IPS DF 19.7 (cell line): Measurements from ENCODE around the gene HHIPL1.
A peak's percentile ranks its signal among the peaks of the same experiment; 100 is the strongest.
"Not testable (repeated sequence)": the region's sequence is repeated elsewhere in the genome, so short reads cannot be mapped to it uniquely, and the experiment has no call there.

Experiments
- DNase-seq: peaks from one replicate; pipeline ENCODE4 v3.0.0-alpha.2; 2013; ENCODE audit warnings: low read depth, low spot score

The HHIPL1 gene

DNA sequence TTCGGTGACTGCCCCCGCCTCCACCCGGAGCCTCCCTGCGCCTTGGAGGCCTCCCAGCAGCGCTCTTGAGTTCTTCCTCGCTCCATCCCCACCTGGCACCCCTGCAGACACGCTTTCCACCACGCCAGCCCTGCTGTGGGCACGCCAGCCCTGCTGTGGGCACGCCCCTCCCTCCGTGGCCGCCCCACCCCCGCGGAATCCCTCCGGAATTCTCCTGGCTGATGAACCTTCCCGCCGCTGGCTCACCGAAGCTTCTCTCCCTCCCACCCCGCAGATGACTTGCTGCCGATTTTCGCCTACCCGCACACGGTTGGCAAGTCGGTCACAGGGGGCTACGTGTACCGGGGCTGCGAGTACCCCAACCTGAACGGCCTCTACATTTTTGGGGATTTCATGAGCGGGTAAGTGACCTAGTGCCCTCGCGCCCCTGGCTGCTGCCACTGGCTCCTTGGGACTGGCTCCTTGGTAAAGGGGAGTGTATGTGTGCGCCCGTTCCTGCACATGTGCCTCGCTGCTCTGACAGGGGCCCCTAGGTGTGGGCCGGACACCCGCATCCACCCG, 15.2 kb downstream of the HHIPL1 start:
- no peak for DNase-seq

DNA sequence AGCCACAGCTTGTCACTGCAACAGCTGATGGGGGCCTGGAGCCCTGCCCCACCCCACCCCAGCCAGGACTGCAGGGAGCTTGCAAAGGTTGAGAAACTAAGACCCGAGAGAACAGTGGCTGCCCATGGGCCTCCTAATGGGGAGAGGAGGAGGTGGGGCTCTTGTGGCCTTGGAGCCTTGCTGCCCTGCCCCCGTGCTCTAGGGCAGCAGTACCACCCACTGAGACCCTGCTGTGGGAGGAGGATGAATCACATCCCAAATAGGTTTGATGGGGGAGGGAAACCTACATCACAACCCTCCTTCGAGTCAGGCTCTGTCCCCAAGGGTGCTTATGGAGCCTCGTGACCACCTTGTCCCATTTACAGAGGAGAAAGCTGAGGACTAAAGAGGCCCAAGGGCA, 15.9 kb downstream of the HHIPL1 start:
- DNase-seq: no peak

DNA sequence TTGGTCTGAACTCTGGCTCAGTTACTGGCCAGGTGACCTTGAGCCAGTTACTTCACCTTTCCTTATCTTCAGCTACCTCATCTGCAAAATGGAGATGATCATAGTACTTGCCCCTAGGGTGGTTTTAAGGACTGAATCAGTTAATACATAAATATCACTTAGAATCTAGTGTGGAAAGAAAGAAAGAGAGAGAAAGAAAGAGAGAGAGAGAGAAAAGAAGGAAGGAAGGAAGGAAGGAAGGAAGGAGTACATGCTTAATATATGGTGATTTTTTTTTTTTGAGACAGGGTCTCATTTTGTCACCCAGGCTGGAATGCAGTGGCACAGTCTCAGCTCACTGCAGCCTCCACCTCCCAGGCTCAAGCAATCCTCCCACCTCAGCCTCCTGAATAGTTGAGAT, 16.3 kb downstream of the HHIPL1 start:
- DNase-seq: not testable (repeated sequence)

DNA sequence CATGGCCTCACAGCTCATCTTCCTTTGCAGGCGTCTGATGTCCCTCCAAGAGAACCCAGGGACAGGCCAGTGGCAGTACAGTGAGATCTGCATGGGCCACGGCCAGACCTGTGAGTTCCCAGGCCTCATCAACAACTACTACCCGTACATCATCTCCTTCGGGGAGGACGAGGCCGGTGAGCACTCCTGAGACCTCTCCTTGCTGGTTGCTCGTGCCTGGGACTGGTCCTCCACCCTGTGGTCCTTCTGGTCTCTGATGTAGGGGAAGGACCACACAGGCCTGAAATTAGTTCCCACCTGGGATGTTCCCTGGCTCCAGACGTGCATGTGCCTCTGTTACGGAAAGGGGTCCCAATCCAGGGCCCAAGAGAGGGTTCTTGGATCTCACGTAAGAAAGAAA, 17.9 kb downstream of the HHIPL1 start:
- DNase-seq: no peak

DNA sequence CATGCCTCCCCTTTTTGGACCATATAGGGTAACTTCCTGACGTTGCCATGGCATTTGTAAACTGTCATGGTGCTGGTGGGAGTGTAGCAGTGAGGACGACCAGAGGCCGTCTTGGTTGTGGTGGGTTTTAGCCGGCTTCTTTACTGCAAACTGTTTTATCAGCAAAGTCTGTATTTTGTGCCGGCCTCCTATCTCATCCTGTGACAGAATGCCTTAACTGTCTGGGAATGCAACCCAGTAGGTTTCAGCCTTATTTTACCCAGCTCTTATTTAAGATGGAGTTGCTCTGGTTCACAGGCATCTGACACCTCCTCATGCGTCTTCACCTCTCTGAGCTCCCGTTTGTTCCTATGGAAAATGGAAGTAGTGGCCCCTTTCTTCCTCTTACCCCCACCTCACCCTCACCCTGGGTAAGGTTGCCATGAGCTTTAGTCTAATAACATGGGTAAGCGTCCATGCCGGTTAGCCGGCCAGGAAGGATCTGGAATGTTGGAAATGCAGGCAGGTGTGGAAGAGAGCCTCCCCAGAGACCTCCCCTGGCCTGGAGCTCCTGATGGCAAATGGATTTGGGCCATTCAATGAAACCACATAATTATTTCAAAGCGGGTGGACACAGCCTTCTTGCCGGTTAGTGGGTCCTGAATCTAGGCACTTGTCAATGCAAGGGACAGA, 18.6 kb downstream of the HHIPL1 start:
- no peak for DNase-seq

DNA sequence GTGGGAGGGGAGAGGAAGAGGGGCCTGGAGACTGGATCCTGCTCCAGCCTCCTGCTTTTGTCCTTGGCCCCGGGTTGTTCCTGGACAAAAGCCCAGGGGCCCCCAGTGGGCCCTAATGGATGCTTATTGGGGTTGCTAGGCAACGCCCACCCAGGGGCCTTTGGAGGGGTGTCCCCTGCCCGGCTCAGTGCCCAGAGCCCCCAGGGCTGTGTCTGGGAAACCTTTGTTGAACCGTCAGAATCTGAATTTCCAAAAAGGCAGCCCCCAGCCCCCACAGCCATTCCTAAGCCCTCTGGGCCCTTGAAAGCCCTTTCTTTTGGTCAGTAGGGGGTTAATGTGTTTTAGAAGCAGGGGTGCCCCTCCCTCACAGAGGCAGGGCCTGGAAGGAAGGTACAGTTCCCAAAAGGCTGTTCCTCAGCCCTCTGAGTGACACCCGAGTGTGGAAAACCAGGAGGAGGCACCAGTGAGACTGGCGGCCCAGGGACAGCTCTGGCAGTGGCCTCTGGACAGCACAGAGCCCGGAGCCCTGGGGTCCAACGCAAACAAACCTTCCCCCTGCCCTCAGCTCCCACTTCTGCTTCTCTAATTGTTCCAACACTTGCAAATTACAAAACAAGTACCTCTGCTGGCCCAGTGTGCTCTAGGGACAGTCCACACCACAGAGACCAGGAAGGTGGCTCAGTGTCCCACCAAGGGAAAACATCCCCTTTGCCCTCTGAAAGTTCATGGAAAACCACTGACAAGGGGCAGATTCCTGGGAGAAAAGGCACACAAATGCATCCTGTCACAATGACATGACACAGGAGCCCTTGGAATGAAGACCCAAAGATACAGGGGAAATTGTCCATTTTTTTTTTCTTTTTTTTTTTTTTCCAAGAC, 19.4 kb downstream of the HHIPL1 start:
- DNase-seq: peak; percentile 89

DNA sequence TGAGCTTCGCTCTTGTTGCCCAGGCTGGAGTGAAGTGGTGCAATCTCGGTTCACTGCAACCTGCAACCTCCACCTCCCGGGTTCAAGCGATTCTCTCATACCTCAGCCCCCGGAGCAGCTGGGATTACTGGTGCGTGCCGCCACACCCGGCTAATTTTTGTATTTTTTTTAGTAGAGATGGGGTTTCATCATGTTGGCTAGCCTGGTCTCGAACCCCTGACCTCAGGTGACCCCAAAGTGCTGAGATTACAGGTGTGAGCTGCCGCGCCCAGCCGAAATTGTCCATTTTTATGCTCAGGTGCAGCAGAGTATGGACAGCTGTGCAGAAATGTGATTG, 20.0 kb downstream of the HHIPL1 start:
- no peak for DNase-seq

DNA sequence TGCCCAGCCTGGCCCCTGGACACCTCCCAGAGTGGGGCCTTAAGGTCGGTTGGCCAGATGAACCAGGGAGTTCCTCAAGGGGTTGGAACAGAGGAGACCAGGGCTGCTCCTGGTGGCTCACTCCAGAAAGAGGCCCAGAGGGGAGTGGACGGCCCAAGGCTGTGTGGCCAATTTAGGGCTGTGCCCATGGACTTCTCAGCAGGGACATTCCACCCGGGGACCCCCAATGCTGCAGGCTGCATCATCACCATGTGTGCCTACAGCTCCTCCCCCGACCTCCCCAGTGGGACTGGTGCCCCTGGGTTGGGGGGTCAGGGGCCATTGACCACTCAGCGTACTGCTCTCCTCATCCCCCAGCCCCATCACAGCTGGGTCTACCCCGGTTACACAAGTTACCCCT, 21.6 kb downstream of the HHIPL1 start:
- DNase-seq: no peak

DNA sequence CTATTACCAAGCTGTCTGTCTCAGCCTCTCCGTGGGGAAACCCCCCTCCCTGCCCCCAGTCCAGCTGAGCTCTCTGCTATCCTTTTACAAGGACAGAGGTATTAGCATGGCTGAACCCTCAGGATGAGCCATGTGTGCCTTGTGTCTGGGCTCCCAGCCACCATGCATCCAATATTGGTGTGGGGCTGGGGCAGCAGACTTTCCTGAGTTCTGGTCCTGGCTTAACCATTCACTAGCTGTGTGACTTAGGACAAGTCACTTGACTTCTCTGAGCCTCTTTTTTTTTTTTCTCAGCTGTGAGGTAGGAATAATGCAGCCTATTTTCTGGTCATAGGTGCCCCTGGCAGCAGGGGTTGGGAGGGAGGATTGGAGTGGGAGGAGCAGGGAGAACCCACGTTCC, 22.1 kb downstream of the HHIPL1 start:
- DNase-seq: no peak

DNA sequence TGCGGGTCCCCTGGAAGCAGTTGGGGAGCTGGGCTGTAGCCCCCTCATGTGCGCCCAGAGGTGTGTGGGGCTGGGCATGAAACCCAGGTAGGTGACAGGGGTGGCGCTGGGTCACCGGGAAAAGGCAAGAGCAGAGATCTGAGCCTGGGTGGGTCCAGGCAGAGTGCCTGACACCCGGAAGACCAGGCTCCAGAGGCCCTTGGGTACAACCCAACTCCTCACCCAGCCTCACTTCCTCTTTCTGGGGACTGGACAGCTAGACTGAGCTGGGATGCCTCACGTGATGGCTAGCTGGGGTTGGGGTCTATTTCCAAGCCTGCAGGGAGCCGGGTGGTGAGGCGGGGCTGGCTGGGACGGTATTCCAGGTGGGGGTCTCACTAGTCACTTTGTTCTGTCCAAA, 22.9 kb downstream of the HHIPL1 start:
- DNase-seq: no peak

DNA sequence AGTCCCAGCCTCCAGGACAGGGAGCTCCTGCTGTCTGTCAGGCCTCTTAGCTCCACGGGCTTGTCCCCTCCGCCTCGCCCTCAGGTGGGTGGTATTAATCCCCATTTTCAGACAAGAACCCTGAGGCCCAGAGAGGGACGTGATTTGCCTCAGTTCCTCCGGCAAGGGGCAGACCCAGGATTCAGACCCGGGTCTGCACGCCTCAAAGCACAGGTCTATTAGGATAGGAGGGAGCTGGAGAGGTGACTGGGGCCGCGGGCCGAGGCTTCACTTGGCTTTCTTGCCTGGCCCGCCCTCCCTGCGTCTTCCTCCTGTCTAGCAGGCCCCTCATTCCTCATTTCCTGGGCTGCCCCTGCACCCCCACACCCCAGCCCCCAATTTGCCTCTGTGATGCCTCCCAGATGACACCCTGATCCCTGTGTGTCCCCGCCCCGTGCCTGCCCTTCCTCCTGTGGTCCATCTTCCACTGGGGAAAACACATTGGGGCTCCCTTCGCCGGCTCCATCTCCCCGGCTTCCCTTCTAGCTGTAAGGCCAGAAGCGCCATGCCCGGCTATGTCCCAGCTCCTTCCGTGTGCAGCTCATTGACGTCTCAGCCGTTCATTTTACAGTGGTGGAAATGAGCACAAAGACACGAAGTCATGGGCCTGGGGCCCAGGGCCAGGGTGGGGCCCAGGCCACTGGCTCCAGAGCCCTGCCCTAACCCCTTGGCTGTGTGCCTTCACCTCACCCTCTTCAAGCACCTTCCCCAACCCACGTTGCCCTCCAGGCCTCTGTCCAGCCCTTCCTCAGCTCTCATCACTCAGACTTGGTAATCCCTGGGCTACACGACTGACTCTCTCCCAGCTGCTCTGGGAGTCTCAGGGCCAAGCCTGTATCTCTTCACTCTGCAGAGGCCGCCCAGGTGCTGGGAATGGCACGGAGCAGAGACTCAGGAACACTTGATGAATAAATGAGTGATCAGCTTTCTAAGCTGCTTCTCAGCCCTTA, 23.7 kb downstream of the HHIPL1 start:
- no peak for DNase-seq

DNA sequence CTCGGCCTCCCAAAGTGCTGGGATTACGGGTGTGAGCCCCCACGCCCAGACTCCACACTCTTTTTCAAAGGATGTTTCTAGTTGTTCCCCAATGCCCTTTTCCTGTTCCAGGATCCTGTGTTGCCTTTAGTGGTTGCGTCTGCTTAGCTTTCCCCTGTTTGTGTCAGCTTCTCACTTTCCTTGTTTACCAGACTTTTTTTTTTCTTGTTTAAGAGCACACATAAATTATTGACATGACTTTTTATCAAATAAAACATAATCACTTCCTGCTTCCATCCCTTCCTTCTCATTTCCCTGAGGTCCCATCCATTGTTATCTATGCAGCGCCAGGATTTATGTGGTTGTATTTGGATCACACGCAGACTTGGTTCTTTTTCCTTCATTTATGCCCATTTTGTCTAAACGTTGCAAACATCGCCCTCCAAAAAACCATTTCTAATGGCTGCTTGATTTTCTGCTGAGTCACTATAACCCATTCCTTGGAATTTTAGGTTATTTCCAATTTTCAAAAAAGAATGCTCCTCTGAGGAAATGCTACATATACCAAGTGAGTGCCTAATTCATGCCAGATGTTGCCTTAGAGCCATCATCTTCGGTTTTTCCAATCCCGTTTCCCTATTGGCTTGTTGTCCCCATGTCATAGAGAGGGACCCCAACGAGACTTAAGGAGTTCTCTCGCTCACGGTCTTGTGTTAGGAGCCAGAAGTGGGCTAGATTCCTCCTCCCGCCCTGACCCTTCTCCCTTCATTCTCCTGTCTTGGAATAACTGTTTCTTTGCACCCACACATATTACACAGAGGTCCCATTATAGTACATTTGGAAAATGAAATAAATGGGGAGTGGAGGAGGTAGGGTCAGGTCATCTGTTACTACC, 25.7 kb downstream of the HHIPL1 start:
- no peak for DNase-seq

DNA sequence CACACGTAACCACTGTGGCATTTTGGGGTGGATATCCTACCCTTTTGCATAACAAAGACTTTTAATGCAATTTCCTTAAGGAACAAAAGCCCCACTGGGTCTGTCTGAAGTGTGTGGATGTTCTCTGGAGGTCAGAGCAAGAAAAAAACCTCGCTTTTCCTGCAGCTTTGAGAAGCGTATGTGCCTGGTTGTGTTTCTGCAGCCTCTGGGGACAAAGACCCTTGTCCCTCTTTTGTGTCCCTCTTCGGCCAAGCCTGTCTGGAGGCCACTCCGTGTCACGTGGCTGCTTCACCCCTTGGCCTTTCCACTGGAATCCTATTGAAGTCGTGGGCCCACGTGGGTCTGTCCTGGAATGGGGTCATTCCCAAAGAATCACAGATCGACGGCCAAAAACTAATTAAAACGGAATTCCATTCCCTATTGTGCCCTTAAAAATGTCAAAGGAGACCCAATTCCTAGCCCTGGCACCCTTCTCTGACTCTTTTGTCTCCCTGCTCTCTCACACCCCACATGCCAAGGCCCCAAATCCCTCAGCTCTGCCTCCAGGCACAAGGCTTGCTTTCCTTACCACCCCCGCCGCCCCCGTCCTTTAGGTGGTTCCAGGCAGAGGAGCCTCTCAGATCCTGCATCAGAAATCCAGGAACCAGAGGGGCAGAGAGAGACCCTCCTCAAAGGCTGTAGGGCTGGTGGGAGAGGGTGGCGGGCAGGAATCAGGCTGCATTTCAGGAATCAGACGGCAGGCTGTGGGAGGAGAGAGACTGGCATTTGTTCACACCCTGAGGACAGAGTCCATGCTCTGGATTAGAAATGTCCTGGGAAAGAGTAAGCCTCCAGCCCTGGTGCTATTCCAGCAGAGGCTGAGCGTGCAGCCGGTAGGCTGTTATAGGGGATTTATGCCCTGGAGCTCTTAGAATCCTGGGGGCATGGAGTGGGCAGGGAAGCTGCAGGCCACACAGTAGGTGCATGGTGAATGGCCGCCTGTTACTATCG, 26.6 kb downstream of the HHIPL1 start:
- DNase-seq: no peak

DNA sequence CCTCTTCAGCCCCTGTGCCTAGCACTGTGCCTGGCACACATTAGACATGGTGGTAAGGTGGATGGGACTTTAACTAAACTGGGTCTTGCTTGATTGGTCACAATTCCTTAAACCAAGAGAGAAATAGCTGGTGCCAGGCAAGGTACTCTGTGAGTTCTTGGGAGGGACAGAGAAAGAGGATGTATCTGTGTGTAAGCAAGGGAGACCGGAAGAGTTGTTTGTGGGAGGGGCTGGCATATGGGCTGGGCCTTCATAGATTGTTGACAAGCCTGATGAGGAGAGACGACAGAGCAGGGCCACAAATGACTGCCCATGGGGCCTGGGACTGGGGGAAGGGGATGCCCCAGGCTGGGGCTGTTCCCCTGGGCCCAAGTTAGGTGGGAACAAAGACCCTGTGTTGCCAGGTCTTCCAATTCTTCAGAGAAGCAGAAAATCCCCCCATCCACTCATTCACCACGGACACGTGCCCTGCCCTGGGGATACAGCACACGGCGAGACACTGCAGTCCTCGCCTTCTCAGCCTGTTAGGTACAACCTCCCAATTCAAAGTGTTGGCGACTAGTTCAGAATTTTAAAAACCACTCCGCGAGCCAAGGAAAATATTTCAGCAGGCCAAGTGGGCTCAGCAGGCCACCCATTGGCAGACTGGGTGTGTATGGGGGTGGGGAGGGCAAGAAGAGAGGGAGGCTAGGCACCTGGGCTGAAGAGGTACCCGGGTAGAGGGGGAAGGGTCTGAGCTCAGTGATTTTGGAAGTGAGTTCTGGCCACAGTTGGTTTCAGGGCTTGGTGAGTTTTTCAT, 27.8 kb downstream of the HHIPL1 start:
- no peak for DNase-seq

DNA sequence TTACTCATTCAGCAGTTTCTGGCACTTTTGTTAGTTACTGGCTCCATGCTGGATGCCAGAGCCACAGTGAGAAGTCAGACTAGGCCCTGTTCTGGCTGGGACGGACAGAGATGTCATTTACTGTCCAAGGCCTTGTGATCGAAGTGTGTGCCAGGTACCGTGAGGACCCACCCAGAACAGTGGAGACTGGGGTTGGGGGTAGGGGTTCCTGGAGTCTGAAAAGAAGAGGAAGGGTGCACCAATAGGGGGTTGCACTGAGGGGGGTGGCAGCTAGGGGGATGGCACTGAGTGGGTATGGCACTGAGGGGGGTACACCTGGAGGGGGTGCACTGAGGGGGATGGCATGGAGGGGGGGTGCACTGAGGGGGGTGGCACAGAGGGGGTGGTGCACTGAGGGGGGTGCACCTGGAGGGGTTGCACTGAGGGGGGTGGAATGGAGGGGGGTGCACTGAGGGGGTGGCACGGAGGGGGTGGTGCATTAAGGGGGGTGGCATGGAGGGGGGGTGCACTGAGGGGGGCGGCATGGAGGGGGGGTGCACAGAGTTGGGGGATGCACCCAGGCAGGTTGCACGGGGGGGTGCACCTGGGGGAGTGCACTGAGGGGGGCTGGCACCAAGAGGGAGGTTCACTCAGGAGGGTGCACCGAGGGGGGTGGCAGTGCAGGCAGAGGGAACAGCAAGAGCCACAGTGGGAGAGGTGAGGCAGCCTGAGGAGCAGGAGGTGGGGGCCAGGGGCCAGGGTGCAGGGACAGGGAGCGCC, 28.6 kb downstream of the HHIPL1 start:
- DNase-seq: no peak

DNA sequence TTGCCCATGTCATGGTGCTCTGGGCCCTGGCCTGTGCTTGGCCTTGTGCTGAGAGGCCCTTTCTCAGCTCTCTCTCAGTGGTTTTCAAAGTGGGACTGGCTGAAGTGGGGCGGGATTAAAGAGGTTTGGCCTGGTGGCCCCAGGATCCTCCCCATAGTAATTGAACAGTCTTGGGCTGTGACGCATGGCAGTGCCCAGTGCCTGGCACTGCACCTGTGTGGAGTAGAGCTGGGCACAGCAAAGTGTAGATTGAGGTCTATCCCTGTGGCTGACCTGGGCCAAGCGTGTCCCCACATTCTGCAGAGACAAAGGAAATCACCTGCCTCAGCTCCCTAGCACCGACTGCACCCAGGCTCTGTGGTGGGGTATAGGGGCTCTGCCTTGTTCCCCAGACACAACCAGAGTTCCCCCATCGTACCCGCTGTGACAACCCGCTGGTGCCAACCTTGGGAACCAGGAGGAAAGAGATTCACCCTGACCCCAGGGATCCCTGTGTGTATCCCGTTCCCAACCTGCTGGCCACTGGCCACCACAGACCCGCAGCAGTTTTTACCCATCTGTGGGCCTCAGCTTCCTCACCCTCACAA, 29.2 kb downstream of the HHIPL1 start:
- no peak for DNase-seq

DNA sequence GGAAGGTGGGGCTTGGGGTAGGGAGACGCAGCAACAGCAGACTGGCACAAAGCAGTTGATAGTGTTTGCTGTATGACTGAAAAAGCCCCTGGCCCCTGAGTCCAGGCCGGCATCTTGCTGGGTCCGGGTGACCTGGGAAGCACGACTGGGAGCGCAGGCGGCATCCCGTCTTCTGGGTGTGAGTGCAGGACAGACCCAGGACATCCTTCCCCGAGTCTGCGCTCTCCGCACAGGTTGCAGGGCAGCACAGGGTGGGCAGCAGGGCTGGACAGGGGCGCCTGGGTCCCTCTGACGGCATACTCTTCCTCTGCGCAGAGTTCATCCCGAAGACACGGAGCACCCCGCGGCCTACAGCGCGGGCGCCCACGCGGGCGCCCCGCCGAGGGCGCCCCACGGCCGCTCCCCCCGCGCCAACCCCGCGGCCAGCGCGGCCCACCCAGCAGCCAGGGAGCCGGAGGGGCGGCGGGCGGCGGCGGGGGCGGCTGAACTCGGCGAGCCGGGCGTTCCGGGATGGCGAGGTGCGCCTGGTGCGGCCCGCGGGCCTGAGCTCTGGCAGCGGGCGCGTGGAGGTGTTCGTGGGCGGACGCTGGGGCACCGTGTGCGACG, 29.9 kb downstream of the HHIPL1 start:
- DNase-seq: no peak
